Measurements from ENCODE around the gene CCDC85B. TPM values are rescaled to one million over a fixed set of nuclear protein-coding genes. Genes with fewer than 3 reads are reported as not detected.

CCDC85B gene
- total and polyA plus RNA-seq, 2 of the 8 experiments (the other 6 are each of a cell fraction or from before 2014, with no cell fraction given), result 19.8 to 30.8 TPM

DNA sequence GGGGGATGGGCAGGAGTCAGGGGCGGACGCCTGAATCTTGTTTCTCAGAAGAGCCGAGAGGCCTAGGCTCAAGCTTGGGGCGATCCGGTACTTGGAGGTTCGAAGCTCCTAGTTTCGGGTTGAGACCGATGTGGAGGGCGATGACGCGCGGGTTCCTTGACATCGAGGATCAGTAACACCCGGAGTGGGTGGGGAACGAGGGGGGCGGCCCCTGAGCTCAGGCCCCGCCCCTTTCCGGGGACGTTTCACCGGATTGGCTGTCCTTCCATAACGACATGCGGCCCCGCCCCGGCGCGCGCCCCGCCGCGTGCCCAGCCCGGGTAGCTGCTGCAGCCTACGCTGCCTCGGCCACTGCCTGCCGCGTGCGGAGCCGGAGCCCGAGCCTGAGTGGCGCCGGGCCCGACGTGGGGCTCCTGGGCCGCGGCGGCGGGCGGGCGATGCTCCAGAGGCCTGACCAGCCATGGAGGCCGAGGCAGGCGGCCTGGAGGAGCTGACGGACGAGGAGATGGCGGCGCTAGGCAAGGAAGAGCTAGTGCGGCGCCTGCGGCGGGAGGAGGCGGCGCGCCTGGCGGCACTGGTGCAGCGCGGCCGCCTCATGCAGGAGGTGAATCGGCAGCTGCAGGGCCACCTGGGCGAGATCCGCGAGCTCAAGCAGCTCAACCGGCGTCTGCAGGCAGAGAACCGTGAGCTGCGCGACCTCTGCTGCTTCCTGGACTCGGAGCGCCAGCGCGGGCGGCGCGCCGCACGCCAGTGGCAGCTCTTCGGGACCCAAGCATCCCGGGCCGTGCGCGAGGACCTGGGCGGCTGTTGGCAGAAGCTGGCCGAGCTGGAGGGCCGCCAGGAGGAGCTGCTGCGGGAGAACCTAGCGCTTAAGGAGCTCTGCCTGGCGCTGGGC lies at the start of gene CCDC85B (continued):
- TF ChIP-seq NRF1 (IDR thresholded peaks at IDR 0.05; ENCODE audit: low read depth, low read length) (no peak), KDM1A (IDR thresholded peaks at IDR 0.05; ENCODE audit: borderline replicate concordance, low read length) (no peak), MAFK (IDR thresholded peaks at IDR 0.05; ENCODE audit: low read depth, low read length) (no peak), RXRA (IDR thresholded peaks at IDR 0.05; ENCODE audit: insufficient read depth, low read depth, low read length) (no peak), HDAC2 (IDR thresholded peaks at IDR 0.05; ENCODE audit: borderline replicate concordance in 1 of 2, low read depth in 2 of 2, low read length in 2 of 2) (no peak), BACH1 (IDR thresholded peaks at IDR 0.05; ENCODE audit: low read length) (no peak), CBX8 (IDR thresholded peaks at IDR 0.05; ENCODE audit: borderline replicate concordance, low read depth, low read length) (no peak), SP2 (IDR thresholded peaks at IDR 0.05; ENCODE audit: low read length) (no peak), SP4 (IDR thresholded peaks at IDR 0.05; ENCODE audit: low read length) (peak; percentile 44; the same call in 1 of the 2 replicates), TBP (IDR thresholded peaks at IDR 0.05; ENCODE audit: low read depth, low read length) (peak; percentile 66; the same call in 1 of the 2 replicates), EGR1 (IDR thresholded peaks at IDR 0.05; ENCODE audit: borderline replicate concordance, low read depth, low read length) (no peak), SP1 (IDR thresholded peaks at IDR 0.05; ENCODE audit: low read depth, low read length) (0 out of 2 replicates have a peak, but pooled peaks have one; percentile 29)

All from H1 (cell line).